Measurements from ENCODE around the gene SPACDR.
A peak's percentile ranks its signal among the peaks of the same experiment; 100 is the strongest.
"Not testable (repeated sequence)": the region's sequence is repeated elsewhere in the genome, so short reads cannot be mapped to it uniquely, and the experiment has no call there.

The SPACDR gene

DNA sequence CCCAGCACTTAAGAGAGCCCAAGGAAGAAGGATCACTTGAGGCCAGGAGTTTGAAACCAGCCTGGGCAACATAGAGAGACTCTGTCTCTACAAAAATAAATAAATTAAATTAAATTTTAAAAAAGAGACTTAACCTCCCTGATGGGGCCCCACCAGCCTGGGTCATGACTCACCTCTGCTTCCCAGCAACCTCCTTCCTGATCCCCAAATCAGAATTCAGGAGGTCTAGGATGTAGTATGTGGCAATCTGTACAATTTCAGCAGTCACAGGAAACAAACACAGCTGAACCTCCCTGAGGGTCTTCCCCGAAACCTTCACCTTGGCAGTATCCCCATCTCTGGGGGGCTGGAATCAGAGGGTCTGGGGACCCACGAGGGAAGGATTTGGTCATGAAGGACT lies 18.0 kb downstream of the SPACDR start:
- H3K27me3 ChIP-seq (ENCODE audit: control insufficient read depth, insufficient read depth, low read length): peaks cover 3% of the 10 kb centered on the region
- H3K36me3 ChIP-seq (ENCODE audit: control insufficient read depth, insufficient read depth, low read length): no peaks in the 10 kb centered on the region
- no peak overlapping the region for H3K4me3 ChIP-seq (ENCODE audit: low read length)
- no peaks in the 10 kb centered on the region for H3K4me1 ChIP-seq (ENCODE audit: control insufficient read depth, insufficient read depth, low read length)
- H3K9ac ChIP-seq (ENCODE audit: low read length): no peak overlapping the region
- no peak overlapping the region for H3K27ac ChIP-seq (ENCODE audit: low read depth, low read length)

DNA sequence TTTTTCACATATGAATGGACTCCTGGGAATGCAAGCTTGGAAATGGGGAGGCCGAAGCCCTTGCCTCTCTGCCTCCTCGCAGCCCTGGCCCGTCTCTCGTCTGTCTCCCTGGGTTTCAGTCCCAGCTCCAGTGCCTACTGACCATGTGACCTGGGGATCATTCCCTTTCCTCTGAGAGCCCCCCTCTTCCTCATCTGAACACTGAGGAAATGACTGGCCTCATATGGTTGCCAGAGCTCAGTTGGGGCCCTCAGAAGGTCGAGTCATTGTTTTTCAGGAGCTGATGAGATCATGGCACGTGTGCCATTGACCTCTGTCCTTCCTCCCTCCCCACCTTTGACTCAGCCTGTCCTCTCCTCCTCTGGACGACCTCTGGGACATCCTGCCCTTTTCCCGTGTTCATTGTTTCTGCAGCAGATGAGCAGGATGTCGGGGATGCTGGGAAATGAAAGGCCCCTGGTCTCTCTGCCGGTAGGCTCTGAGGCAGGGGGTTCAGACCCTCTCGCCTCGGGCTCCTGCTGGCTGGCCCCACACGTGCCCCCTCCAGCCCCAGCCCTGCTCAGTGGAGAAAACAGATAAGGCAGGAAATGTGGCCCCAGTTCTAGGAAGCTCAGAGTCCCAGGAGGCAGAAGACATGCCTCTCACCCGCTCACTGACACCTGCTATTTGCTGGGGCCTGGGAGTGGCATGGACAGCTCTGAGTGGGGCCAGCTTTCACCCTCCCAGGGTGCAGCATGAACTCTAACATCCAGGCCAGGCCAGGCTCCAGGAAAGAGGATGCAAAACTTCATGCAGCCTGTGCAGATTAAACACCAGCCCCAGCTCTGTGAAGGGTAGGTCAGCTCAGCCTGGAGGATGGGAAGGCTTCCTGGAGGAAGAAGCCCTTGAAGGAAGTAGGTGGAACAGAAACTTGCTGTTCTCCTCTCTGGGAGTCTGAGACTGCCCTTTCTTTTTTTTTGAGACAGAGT lies 19.5 kb downstream of the SPACDR start:
- Histone ChIP-seq H3K4me3 (ENCODE audit: low read length) (no peak overlapping the region), H3K27ac (ENCODE audit: low read depth, low read length) (no peak overlapping the region), H3K27me3 (ENCODE audit: control insufficient read depth, insufficient read depth, low read length) (peaks cover 3% of the 10 kb centered on the region), H3K9ac (ENCODE audit: low read length) (no peak overlapping the region), H3K4me1 (ENCODE audit: control insufficient read depth, insufficient read depth, low read length) (no peaks in the 10 kb centered on the region), H3K36me3 (ENCODE audit: control insufficient read depth, insufficient read depth, low read length) (no peaks in the 10 kb centered on the region)

GRCh38 chr7:100443096-100443840 lies 20.8 kb downstream of the SPACDR start:
- H3K27ac ChIP-seq (ENCODE audit: low read depth, low read length): no peak overlapping the region
- H3K4me1 ChIP-seq (ENCODE audit: control insufficient read depth, insufficient read depth, low read length): no peaks in the 10 kb centered on the region
- no peak overlapping the region for H3K9ac ChIP-seq (ENCODE audit: low read length)
- no peaks in the 10 kb centered on the region for H3K36me3 ChIP-seq (ENCODE audit: control insufficient read depth, insufficient read depth, low read length)
- H3K4me3 ChIP-seq (ENCODE audit: low read length): no peak overlapping the region
- peaks cover 3% of the 10 kb centered on the region for H3K27me3 ChIP-seq (ENCODE audit: control insufficient read depth, insufficient read depth, low read length)

DNA sequence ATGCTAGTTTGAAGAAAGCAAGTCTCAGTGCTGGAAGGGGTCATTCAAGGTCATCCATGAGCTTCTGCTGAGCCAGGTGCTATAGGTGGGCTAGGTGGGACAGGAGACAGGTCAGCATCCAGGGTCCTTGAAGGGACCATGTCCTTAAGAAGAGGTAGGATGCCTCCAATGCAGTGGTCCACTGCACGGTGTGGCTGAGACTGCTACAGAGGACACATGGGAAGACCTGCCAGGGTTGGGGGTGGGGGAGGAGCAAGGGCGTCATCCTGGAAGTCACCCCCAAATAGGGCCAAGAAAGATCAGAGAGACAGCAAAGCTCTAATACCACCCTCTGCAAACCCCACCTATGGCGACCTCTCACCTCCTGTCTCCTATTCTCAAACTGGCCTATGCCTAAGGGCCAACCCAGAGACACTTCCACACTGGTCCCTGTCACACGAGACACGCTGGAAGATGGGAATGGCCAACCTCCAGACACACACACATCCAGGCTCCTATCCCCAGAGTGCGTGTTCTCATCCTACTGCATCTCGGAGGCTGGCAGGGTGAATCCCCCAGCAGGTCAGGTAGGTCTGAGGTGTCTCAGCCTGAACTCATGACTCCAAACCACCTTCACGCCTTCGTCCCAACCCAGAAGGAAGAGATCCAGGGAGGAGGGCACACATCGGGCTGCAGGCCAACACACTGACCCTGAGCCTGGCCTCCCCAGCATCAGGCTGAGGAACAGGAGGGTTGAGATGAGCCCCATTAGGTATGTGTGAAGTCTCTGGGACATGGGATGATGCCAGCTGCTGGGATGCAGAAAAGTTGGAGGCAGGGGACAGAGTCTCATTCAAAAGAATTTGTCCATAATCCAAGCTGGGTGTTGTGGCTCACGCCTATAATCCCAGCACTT lies 22.2 kb downstream of the SPACDR start:
- no peaks in the 10 kb centered on the region for H3K36me3 ChIP-seq (ENCODE audit: control insufficient read depth, insufficient read depth, low read length)
- no peak overlapping the region for H3K4me3 ChIP-seq (ENCODE audit: low read length)
- H3K27ac ChIP-seq (ENCODE audit: low read depth, low read length): no peak overlapping the region
- peaks cover 3% of the 10 kb centered on the region for H3K27me3 ChIP-seq (ENCODE audit: control insufficient read depth, insufficient read depth, low read length)
- H3K9ac ChIP-seq (ENCODE audit: low read length): no peak overlapping the region
- H3K4me1 ChIP-seq (ENCODE audit: control insufficient read depth, insufficient read depth, low read length): no peaks in the 10 kb centered on the region

DNA sequence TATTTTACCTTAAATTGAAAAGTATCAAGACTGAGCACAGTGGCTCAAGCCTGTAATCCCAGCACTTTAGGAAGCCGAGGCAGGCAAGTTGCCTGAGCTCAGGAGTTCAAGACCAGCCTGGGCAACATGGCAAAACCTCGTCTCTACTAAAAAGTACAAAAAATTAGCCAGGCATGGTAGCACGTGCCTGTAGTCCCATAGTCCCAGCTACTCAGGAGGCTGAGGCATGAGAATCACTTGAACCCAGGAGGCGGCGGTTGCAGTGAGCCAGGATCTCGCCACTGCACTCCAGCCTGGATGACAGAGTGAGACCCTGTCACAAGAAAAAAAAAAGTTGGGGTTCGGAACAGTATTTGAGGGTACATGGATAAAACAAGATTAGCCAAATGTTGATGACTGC lies 24.8 kb downstream of the SPACDR start:
- not testable (repeated sequence) for H3K36me3 ChIP-seq (ENCODE audit: control insufficient read depth, insufficient read depth, low read length); H3K9ac ChIP-seq (ENCODE audit: low read length); H3K27ac ChIP-seq (ENCODE audit: low read depth, low read length); H3K4me3 ChIP-seq (ENCODE audit: low read length); H3K27me3 ChIP-seq (ENCODE audit: control insufficient read depth, insufficient read depth, low read length); H3K4me1 ChIP-seq (ENCODE audit: control insufficient read depth, insufficient read depth, low read length)

GRCh38 chr7:100438731-100439130 lies 25.3 kb downstream of the SPACDR start:
- not testable (repeated sequence) for H3K9ac ChIP-seq (ENCODE audit: low read length); H3K4me3 ChIP-seq (ENCODE audit: low read length); H3K27me3 ChIP-seq (ENCODE audit: control insufficient read depth, insufficient read depth, low read length); H3K4me1 ChIP-seq (ENCODE audit: control insufficient read depth, insufficient read depth, low read length); H3K27ac ChIP-seq (ENCODE audit: low read depth, low read length); H3K36me3 ChIP-seq (ENCODE audit: control insufficient read depth, insufficient read depth, low read length)

- H3K27me3 ChIP-seq (ENCODE audit: control insufficient read depth, insufficient read depth, low read length): peaks cover 2% of the 10 kb centered on the region
- no peak overlapping the region for H3K4me3 ChIP-seq (ENCODE audit: low read length)
- peaks cover 5% of the 10 kb centered on the region for H3K36me3 ChIP-seq (ENCODE audit: control insufficient read depth, insufficient read depth, low read length)
- no peak overlapping the region for H3K27ac ChIP-seq (ENCODE audit: low read depth, low read length)
- H3K9ac ChIP-seq (ENCODE audit: low read length): no peak overlapping the region
- H3K4me1 ChIP-seq (ENCODE audit: control insufficient read depth, insufficient read depth, low read length): peaks cover 5% of the 10 kb centered on the region
These were observed 25.9 kb downstream of the SPACDR start for GRCh38 chr7:100438172-100438571.

DNA sequence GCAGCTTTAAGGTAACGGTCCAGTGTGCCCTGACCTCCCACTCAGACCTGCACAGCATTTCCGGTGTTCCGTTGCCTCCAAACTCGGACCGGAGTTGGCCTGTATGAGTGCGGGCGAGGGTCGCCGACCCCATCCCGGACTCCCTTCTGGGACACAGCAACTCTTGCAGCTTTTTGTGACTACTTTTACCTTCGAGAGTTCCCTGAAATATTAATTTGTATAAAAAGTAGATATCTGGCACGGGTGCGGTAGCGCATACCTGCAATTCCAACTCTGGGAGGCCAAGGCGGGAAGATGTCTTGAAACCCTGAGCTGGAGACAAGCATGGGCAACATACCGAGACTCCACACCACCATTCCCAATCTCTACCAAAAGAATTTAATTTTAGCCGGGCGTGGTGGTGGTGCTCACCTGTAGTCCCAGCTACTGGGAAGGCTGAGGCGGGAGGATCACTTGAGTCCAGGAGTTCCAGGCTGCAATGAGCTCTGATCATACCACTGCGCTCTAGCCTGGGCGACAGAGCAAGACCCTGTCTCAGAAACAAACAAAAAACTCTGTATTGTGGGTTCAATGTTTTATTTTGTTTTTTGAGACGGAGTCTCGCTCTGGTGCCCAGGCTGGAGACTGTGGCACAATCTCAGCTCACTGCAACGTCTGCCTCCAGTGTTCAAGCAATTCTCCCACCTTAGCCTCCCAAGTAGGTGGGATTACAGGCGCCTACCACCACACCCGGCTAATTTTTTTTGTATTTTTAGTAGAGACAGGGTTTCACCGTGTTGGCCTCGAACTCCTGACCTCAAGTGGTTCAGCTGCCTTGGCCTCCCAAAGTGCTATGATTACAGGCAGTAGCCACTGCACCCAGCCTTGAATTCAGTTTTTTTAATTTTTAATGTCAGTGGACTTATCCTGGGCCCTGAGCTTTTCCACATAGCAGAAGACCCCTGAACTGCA lies 26.6 kb downstream of the SPACDR start:
- H3K9ac ChIP-seq (ENCODE audit: low read length): no peak overlapping the region
- H3K4me3 ChIP-seq (ENCODE audit: low read length): no peak overlapping the region
- peaks cover 5% of the 10 kb centered on the region for H3K4me1 ChIP-seq (ENCODE audit: control insufficient read depth, insufficient read depth, low read length)
- H3K36me3 ChIP-seq (ENCODE audit: control insufficient read depth, insufficient read depth, low read length): peaks cover 5% of the 10 kb centered on the region
- H3K27me3 ChIP-seq (ENCODE audit: control insufficient read depth, insufficient read depth, low read length): no peaks in the 10 kb centered on the region
- no peak overlapping the region for H3K27ac ChIP-seq (ENCODE audit: low read depth, low read length)

DNA sequence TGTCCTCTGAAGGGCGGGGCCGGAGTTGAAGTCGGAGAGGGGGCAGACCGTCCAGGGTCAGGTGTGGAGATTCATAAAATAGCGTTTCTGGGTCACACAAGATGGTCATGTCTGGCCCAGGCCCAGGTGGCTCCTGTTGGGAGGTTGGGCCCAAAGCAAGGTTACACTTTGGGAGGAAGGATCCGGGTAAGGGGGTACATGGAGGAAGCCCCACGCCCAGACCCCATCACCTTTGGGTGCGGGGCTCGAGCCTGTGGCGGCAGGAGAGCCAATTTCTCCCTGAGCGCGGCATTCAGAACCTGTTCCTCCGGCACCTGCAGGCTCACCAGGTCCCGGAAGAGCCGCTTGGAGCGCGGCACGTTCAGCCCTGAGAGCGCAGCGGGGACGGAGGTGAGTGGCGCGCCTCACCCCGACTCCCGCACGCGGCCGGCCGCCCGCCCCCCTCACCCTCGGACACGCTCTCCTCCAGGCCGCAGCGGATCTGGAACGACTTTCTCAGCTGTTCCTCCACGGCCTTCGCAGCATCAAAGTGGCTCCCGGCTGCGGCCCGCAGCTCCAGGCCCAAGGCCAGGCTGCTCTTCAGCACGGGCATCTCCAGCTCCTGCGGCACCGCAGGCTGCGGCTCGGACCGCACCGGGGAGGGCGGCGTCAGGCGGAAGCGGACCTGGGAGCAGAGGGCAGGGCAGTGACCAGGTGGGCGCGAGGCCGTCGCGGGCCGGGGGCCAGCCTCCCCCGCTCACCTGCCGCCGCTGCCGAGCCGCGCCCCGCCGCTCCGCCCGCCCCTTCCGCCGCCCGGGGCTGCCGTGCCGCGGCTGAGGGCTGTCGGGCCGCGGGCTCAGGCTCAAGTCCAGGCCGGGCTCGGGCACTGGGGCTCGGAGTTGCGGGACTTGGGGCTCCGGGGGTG lies 28.4 kb downstream of the SPACDR start:
- Histone ChIP-seq H3K36me3 (ENCODE audit: control insufficient read depth, insufficient read depth, low read length) (peaks cover 5% of the 10 kb centered on the region), H3K4me1 (ENCODE audit: control insufficient read depth, insufficient read depth, low read length) (peaks cover 10% of the 10 kb centered on the region), H3K27me3 (ENCODE audit: control insufficient read depth, insufficient read depth, low read length) (no peaks in the 10 kb centered on the region), H3K4me3 (ENCODE audit: low read length) (peak overlapping the region; percentile 91), H3K27ac (ENCODE audit: low read depth, low read length) (peak overlapping the region; percentile 92), H3K9ac (ENCODE audit: low read length) (peak overlapping the region; percentile 90)

DNA sequence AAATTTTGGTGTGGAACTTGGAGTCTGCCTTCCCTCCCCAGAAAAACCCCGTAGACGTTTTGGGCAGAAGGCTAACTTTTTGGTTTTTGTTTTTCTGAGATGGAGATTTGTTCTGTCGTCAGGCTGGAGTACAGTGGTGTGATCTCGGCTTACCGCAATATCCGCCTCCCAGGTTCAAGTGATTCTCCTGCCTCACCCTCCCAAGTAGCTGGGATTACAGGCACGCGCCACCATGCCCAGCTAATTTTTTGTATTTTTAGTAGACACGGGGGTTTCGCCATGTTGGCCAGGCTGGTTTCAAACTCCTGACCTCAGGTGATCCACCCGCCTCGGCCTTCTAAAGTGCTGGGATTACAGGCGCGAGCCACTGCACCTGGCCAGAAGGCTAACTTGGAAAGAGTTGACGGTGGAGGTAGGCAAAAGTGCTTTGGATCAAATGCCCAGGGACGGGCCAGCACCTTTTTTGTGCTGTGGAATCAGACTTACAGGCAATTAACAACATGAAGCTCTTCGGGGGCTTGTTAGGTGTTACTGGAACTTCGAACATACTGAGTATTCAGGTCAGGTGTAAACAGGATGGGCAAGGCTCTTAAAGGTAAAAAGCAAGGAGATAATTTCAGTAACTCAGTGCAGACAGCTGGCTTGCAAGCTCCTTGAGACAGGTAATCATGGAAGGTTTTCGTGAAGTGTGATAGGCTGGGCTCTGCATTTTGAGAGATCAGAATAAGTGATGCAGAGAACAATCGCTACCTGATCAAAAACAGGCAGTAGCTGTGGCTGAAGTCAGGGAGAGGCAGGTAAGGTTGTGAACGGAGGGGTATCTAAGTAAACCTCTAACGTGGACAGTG lies 29.5 kb downstream of the SPACDR start:
- no peak overlapping the region for H3K27ac ChIP-seq (ENCODE audit: low read depth, low read length)

More for the DNA sequence above, 29.5 kb downstream of the SPACDR start:
- H3K36me3 ChIP-seq (ENCODE audit: control insufficient read depth, insufficient read depth, low read length): peaks cover 5% of the 10 kb centered on the region
- no peaks in the 10 kb centered on the region for H3K27me3 ChIP-seq (ENCODE audit: control insufficient read depth, insufficient read depth, low read length)
- H3K4me1 ChIP-seq (ENCODE audit: control insufficient read depth, insufficient read depth, low read length): peaks cover 11% of the 10 kb centered on the region
- peak overlapping the region; percentile 91 for H3K4me3 ChIP-seq (ENCODE audit: low read length)
- H3K9ac ChIP-seq (ENCODE audit: low read length): no peak overlapping the region
